ENCODE data around the gene GSG1L. TPM values are rescaled to one million over a fixed set of nuclear protein-coding genes. Genes with fewer than 3 reads are reported as not detected.

The GSG1L gene
- total and polyA plus RNA-seq, 2 of the 13 experiments (the other 11 are each of a cell fraction or from before 2014, with no cell fraction given) = not detected

- no peaks in the 10 kb centered on the region for H3K4me1 ChIP-seq (ENCODE audit: insufficient read depth, low read length)
- no peak overlapping the region for H3K9ac ChIP-seq (ENCODE audit: insufficient read depth, low read depth, low read length)
- H3K36me3 ChIP-seq (replicated peaks in 1 of 2; ENCODE audit: control insufficient read depth in 1 of 2, insufficient read depth in 2 of 2, low read length in 2 of 2) = no peaks in the 10 kb centered on the region; a peak in 1 of 5 replicates
- intact Hi-C loops (cut with micrococcal nuclease; ENCODE audit: unreplicated experiment) (no loop called here), in situ Hi-C loops (cut with HindIII; ENCODE audit: extremely low pct_ligation_motif_present, low pct_unique_long_range_greater_than_20kb) (no loop called here)
- BruUV-seq (replicated peaks) = no TSS peak
- 29% methylated on average over 12 of the region's 12 CpGs for WGBS (ENCODE audit: low lambda C conversion rate)
- H4K20me1 ChIP-seq (ENCODE audit: insufficient read depth, low read length) = no peaks in the 10 kb centered on the region
- POLR2A ChIA-PET = no interaction called here
- DNase-seq (ENCODE audit: low spot score) (no peak), FAIRE-seq (no peak), ATAC-seq (no peak)
- peaks cover 0 to 13% of the 10 kb centered on the region in 2 experiments; a peak in 3 of 5 replicates for H3K27me3 ChIP-seq (ENCODE audit: control insufficient read depth in 1 of 2, insufficient read depth in 2 of 2, low read length in 2 of 2)
- no peaks in the 10 kb centered on the region for H3K9me3 ChIP-seq (ENCODE audit: low read length)
- H3K27ac ChIP-seq (ENCODE audit: extremely low read length, insufficient read depth, low read length) = no peak overlapping the region
- no peak overlapping the region for H3K4me3 ChIP-seq (replicated peaks in 1 of 3; ENCODE audit: insufficient read depth in 1 of 3, low read depth in 2 of 3, low read length in 3 of 3)
- no peak overlapping the region for H3K4me2 ChIP-seq (ENCODE audit: low read depth, low read length)
- CTCF ChIA-PET (ENCODE audit: low intra/inter-chr PET ratio, low total read pairs) = no interaction called here
- H2AFZ ChIP-seq (ENCODE audit: low read length) = no peak overlapping the region
- H3K79me2 ChIP-seq (ENCODE audit: insufficient read depth, low read length) = no peaks in the 10 kb centered on the region
- TF ChIP-seq ZNF10 (CRISPR knock-in tag; IDR thresholded peaks at IDR 0.05; ENCODE audit: borderline replicate concordance, low read depth) = no peak
- no peak for TF ChIP-seq KMT2B (CRISPR knock-in tag; IDR thresholded peaks at IDR 0.05)
- TF ChIP-seq RFX1 (IDR thresholded peaks at IDR 0.05) = peak; percentile 25; the same call in 1 of the 2 replicates
These were observed 25.1 kb downstream of the GSG1L start for GRCh38 chr16:28038409-28038808.

- peaks cover 0 to 9% of the 10 kb centered on the region in 2 experiments; a peak in 3 of 5 replicates for H3K27me3 ChIP-seq (ENCODE audit: control insufficient read depth in 1 of 2, insufficient read depth in 2 of 2, low read length in 2 of 2)
- no peak overlapping the region for H3K9ac ChIP-seq (ENCODE audit: insufficient read depth, low read depth, low read length)
- no peaks in the 10 kb centered on the region for H3K79me2 ChIP-seq (ENCODE audit: insufficient read depth, low read length)
- POLR2A ChIA-PET = no interaction called here
- no peak for ATAC-seq
- H2AFZ ChIP-seq (ENCODE audit: low read length) = no peak overlapping the region
- no peak overlapping the region for H3K27ac ChIP-seq (ENCODE audit: extremely low read length, insufficient read depth, low read length)
- in situ Hi-C loops (cut with HindIII; ENCODE audit: extremely low pct_ligation_motif_present, low pct_unique_long_range_greater_than_20kb) = no loop called here
- H3K36me3 ChIP-seq (replicated peaks in 1 of 2; ENCODE audit: control insufficient read depth in 1 of 2, insufficient read depth in 2 of 2, low read length in 2 of 2) = no peaks in the 10 kb centered on the region
- intact Hi-C loops (cut with micrococcal nuclease; ENCODE audit: unreplicated experiment) = no loop called here
- 0 out of 2 replicates have a peak, but pooled peaks have one; percentile 26 for TF ChIP-seq ATF7 (IDR thresholded peaks at IDR 0.05)
- no peak for TF ChIP-seq ATF7 (CRISPR knock-in tag; IDR thresholded peaks at IDR 0.05)
- TF ChIP-seq BCL3 (CRISPR knock-in tag; IDR thresholded peaks at IDR 0.05) = no peak
- H4K20me1 ChIP-seq (ENCODE audit: insufficient read depth, low read length) = no peaks in the 10 kb centered on the region
- no peaks in the 10 kb centered on the region for H3K4me1 ChIP-seq (ENCODE audit: insufficient read depth, low read length)
- WGBS (ENCODE audit: low lambda C conversion rate) = 7% methylated on average over 10 of the region's 10 CpGs
- no peaks in the 10 kb centered on the region for H3K9me3 ChIP-seq (ENCODE audit: low read length)
- CTCF ChIA-PET (ENCODE audit: low intra/inter-chr PET ratio, low total read pairs) = no interaction called here
- H3K4me2 ChIP-seq (ENCODE audit: low read depth, low read length) = no peak overlapping the region
- no peak for FAIRE-seq
- H3K4me3 ChIP-seq (replicated peaks in 1 of 3; ENCODE audit: insufficient read depth in 1 of 3, low read depth in 2 of 3, low read length in 3 of 3) = no peak overlapping the region
- DNase-seq (ENCODE audit: low spot score) = no peak
- no TSS peak for BruUV-seq (replicated peaks)
These were observed 27.6 kb downstream of the GSG1L start for GRCh38 chr16:28035866-28036393.

Measured in HepG2 (cell line).